Choroid plexus epithelial cell (primary cell): ENCODE measurements around the gene OTUD4.

Experiments used
- DNase-seq: peaks from one replicate; pipeline ENCODE4 v3.0.0-alpha.2; 2010; ENCODE audit warnings: low read depth
- H3K4me3 ChIP-seq: 2 replicates; pipeline ENCODE4 v1.5.1; 2011; ENCODE audit warnings: low read depth, mild to moderate bottlenecking, control low read depth, low read length, moderate library complexity
- CTCF ChIP-seq: conservative IDR thresholded peaks from 2 replicates; pipeline ENCODE4 v1.5.1; 2011; ENCODE audit warnings: low read depth, mild to moderate bottlenecking, control low read depth, inconsistent platforms, low read length, moderate library complexity

Gene OTUD4

GRCh38 chr4:145179281-145179860, 1.0 kb downstream of the OTUD4 start:
- no peak for TF ChIP-seq CTCF
- DNase-seq: peak; percentile 50

DNA sequence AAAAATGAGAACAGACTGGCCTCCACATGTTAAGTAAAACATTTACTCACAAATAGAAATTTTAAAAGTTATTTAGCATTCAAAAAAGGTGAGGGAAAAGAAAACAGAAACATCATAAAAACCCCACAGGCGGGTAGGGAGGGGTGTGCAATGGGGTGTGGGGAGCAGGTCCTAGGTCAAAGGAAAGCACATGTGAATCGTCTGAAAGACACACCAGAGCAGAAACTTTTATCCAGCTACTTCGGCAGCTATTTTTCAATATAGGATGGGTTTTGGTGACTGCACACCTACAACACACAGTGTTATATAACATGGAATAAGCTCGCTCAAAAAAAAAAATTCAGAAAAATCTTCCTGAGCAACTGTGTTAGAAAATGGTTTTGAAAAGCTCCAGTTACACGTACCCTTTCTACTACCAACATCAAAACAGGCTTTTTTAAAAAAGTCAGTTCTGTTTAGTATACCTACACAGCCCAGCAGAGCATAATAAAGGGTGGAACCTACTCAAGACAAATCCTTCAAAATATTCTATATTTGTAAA, 1.6 kb downstream of the OTUD4 start:
- no peak for DNase-seq
- TF ChIP-seq CTCF: no peak
- H3K4me3 ChIP-seq: peak overlapping the region; percentile 88

More at GRCh38 chr4:145179281-145179860, 1.0 kb downstream of the OTUD4 start:
- peak overlapping the region; percentile 88 for H3K4me3 ChIP-seq

GRCh38 chr4:145177906-145178538, 2.4 kb downstream of the OTUD4 start:
- H3K4me3 ChIP-seq: peak overlapping the region; percentile 88
- peak; percentile 26 for DNase-seq
- TF ChIP-seq CTCF: no peak

DNA sequence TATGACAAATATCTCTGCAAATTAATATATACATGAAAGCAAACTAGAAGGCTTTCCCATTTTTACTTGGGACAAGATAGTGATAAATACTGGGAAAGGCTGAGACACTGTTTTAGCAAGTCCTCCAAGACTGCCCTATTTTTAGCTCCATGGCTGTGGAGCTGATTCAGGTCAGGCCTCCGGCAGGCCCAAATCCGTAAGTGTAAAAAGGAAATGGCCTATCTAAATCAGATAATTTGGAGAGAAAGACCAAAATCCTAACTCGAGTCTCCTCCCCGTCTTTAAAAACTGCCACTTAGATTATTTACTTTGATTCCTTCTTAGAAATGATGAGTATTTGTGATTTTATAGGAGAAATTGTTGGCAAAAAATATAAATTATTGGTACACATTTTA, 2.9 kb downstream of the OTUD4 start:
- TF ChIP-seq CTCF: no peak
- peak; percentile 49 for DNase-seq
- peak overlapping the region; percentile 88 for H3K4me3 ChIP-seq

- peak overlapping the region; percentile 15 for H3K4me3 ChIP-seq
- no peak for TF ChIP-seq CTCF
- no peak for DNase-seq
These were observed 3.6 kb downstream of the OTUD4 start for GRCh38 chr4:145176641-145177432.

DNA sequence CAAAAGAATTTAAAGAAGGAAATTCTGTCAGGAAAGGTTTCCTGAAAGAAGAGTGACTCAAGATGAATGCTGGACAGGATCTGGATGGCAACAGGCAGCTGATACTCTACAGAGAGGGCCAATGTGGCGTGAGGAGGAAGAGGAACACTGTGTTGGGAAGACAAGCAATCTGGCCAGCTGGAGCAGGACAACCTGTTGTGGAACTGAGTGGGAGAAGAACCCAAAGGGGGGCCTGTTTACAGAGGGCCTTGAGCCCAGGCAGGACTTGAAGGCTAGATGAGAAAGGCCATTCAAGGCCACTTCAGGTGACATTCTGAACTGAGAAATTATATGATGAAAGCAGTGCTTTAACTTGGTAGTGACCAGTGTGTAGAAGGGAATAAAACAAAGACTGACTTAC, 8.5 kb downstream of the OTUD4 start:
- TF ChIP-seq CTCF: no peak
- no peak overlapping the region for H3K4me3 ChIP-seq
- DNase-seq: no peak
